K562 (cell line): ENCODE results near the gene POLD2. TPM values are rescaled to one million over a fixed set of nuclear protein-coding genes. Genes with fewer than 3 reads are reported as not detected.

ENCODE experiments used
- ADNP ChIP-seq: fragments of 200-800 bp; sonication (Bioruptor generic); IDR thresholded peaks from 2 replicates; pipeline ENCODE4 v1.6.1; 2016; ENCODE audit warnings: missing genetic modification characterization, missing compliant biosample characterization
- CBX3 ChIP-seq, 2 experiments: IDR thresholded peaks; 1 replicate in 1 of 2; 2 replicates in 1 of 2; pipeline ENCODE4 v1.6.1; 2012; ENCODE audit warnings: inconsistent platforms in 2 of 2, low read length in 2 of 2, borderline replicate concordance in 1 of 2, control low read depth in 1 of 2
- ELF4 ChIP-seq: fragments of 450-650 bp; formaldehyde crosslinking; IDR thresholded peaks from 2 replicates; pipeline ENCODE4 v1.4.0; 2022; ENCODE audit warnings: missing genetic modification characterization
- FOXK1 ChIP-seq: sonication (generic); formaldehyde crosslinking; IDR thresholded peaks from 2 replicates; pipeline ENCODE4 v1.8.0; 2022; ENCODE audit warnings: missing genetic modification reagents, mild to moderate bottlenecking, borderline replicate concordance
- FOXM1 ChIP-seq, 2 experiments: fragments of 450-650 bp in 1 of 2; sonication (generic) in 1 of 2; formaldehyde crosslinking in 1 of 2; IDR thresholded peaks; 2 replicates each; pipeline versions ENCODE4 v1.6.1 to v1.9.0; 2017 to 2022; ENCODE audit warnings: low read depth in 2 of 2, mild to moderate bottlenecking in 2 of 2, missing genetic modification reagents in 1 of 2, moderate library complexity in 1 of 2
- HNRNPUL1 ChIP-seq: fragments of 200-400 bp; formaldehyde crosslinking; IDR thresholded peaks from 2 replicates; pipeline ENCODE4 v1.6.1; 2017; ENCODE audit warnings: low read length
- ILF3 ChIP-seq: fragments of 450-650 bp; IDR thresholded peaks from 2 replicates; pipeline ENCODE4 v1.6.1; 2018; ENCODE audit warnings: antibody characterized with exemption, mild to moderate bottlenecking, moderate library complexity, borderline replicate concordance
- PTBP1 ChIP-seq: fragments of 200-400 bp; formaldehyde crosslinking; IDR thresholded peaks from 2 replicates; pipeline ENCODE4 v1.6.1; 2017; ENCODE audit warnings: low read depth, low read length
- RBM34 ChIP-seq: fragments of 200-400 bp; formaldehyde crosslinking; IDR thresholded peaks from 2 replicates; pipeline ENCODE4 v1.6.1; 2018; ENCODE audit warnings: low read length, borderline replicate concordance; ENCODE audit not compliant: insufficient read depth
- SETDB1 ChIP-seq: IDR thresholded peaks from one replicate; pipeline ENCODE4 v1.6.1; 2012; ENCODE audit warnings: low read length, control low read depth, inconsistent platforms
- ZC3H4 ChIP-seq: sonication (generic); formaldehyde crosslinking; IDR thresholded peaks from 2 replicates; pipeline ENCODE4 v1.9.0; 2021; ENCODE audit warnings: missing genetic modification reagents, borderline replicate concordance
- ZNF583 ChIP-seq: fragments of 250-450 bp; sonication (Bioruptor Pico); IDR thresholded peaks from 2 replicates; pipeline ENCODE4 v1.4.0; 2020
- polyA plus RNA-seq, 8 experiments: library from polyadenylated mRNA; depleted of rRNA in 4 of 8; stranded (reverse) in 5 of 8; unstranded in 3 of 8; fragments of >200 nt; fragmentation: Nextera tagmentation in 2 of 8; fragmentation: Illumina TruSeq in 1 of 8; extraction: Ambion mirVana in 2 of 8; extraction: Trizol in 1 of 8; gene quantifications; 2 replicates each; pipeline versions ENCODE4 v1.2.1 to v1.2.3, GENCODE V29; 2011 to 2014; ENCODE audit warnings: inconsistent platforms in 1 of 8, missing spikeins in 1 of 8
- total RNA-seq, 7 experiments: library from RNA; depleted of rRNA in 6 of 7; stranded (reverse); fragments of >200 nt in 6 of 7; fragmentation: Illumina TruSeq in 2 of 7; extraction: Trizol in 2 of 7; gene quantifications; 2 replicates each; pipeline versions ENCODE4 v1.2.1 to v1.2.3, GENCODE V29; 2011 to 2021; ENCODE audit warnings: low replicate concordance in 1 of 7
- TF ChIP-seq, protein P1 (sequence below): sonication (generic); formaldehyde crosslinking; IDR thresholded peaks from 2 replicates; pipeline ENCODE4 v1.5.0; 2020; ENCODE audit warnings: missing genetic modification reagents
- TF ChIP-seq, protein P2 (sequence below), 2 experiments: fragments of 450-650 bp; conservative IDR thresholded peaks; 2 replicates each; pipeline ENCODE4 v1.6.1; 2017; ENCODE audit warnings: mild to moderate bottlenecking in 2 of 2, moderate library complexity in 2 of 2
- TF ChIP-seq, protein P3 (sequence below): fragments of 450-650 bp; formaldehyde crosslinking; IDR thresholded peaks from 2 replicates; pipeline ENCODE4 v1.4.0; 2022; ENCODE audit warnings: mild to moderate bottlenecking, moderate library complexity
- TF ChIP-seq, protein P4 (sequence below): fragments of 250-450 bp; sonication (Bioruptor Pico); IDR thresholded peaks from 2 replicates; pipeline ENCODE4 v1.8.0; 2021; ENCODE audit warnings: moderate library complexity, mild to moderate bottlenecking, inconsistent platforms
- TF ChIP-seq, protein P5 (sequence below): IDR thresholded peaks from 3 replicates; pipeline ENCODE4 v1.6.1; 2011; ENCODE audit warnings: borderline replicate concordance, mild to moderate bottlenecking; ENCODE audit not compliant: insufficient read length, insufficient read depth
- TF ChIP-seq, protein P6 (sequence below): fragments of 450-650 bp; formaldehyde crosslinking; IDR thresholded peaks from 2 replicates; pipeline ENCODE4 v1.4.0; 2020; ENCODE audit warnings: mild to moderate bottlenecking, moderate library complexity
- TF ChIP-seq, protein P7 (sequence below): sonication (generic); formaldehyde crosslinking; IDR thresholded peaks from 2 replicates; pipeline ENCODE4 v1.8.0; 2022; ENCODE audit warnings: missing genetic modification reagents, mild to moderate bottlenecking, borderline replicate concordance

The POLD2 gene
- total and polyA plus RNA-seq, 9 of the 15 experiments (the other 6 are each of a cell fraction or from before 2014, with no cell fraction given) = 29.7 to 259 (median 225) TPM

DNA sequence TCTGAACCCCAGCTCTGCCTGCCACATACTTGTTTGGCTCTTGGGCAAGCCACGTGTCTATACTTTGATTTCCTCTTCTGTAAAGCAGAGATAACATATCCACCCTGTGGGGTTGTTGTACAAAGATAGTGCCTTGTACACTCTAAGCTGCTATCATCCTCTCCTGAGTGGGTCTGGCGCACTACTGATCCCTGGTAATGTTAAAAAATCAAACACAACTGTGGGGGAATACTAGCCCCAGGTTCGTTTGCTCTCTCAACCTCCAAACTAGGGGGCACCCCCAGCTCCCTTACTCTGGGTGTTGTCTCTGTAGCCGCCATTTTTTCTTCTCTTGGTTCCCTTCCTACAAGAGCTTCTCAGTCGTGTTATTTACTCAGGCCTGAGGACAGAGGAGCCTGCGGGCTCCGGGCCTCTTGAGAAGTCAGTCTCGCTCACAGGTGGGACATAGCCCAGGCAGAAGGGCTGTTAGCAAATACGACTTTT, 42.0 kb downstream of the POLD2 start (continued):
- TF ChIP-seq, protein P1, sequence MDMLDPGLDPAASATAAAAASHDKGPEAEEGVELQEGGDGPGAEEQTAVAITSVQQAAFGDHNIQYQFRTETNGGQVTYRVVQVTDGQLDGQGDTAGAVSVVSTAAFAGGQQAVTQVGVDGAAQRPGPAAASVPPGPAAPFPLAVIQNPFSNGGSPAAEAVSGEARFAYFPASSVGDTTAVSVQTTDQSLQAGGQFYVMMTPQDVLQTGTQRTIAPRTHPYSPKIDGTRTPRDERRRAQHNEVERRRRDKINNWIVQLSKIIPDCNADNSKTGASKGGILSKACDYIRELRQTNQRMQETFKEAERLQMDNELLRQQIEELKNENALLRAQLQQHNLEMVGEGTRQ (CRISPR knock-in tag) = peak; percentile 66
- no peak for TF ChIP-seq ZC3H4 (CRISPR knock-in tag)
- TF ChIP-seq, protein P2, sequence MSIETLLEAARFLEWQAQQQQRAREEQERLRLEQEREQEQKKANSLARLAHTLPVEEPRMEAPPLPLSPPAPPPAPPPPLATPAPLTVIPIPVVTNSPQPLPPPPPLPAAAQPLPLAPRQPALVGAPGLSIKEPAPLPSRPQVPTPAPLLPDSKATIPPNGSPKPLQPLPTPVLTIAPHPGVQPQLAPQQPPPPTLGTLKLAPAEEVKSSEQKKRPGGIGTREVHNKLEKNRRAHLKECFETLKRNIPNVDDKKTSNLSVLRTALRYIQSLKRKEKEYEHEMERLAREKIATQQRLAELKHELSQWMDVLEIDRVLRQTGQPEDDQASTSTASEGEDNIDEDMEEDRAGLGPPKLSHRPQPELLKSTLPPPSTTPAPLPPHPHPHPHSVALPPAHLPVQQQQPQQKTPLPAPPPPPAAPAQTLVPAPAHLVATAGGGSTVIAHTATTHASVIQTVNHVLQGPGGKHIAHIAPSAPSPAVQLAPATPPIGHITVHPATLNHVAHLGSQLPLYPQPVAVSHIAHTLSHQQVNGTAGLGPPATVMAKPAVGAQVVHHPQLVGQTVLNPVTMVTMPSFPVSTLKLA (conservative IDR thresholded peaks at IDR 0.05) = peak; percentile 88 to 94
- TF ChIP-seq SETDB1 = no peak
- peak; percentile 59; the same call in 1 of the 2 replicates for TF ChIP-seq ZNF583 (CRISPR knock-in tag)
- no peak for TF ChIP-seq FOXK1
- TF ChIP-seq, protein P3, sequence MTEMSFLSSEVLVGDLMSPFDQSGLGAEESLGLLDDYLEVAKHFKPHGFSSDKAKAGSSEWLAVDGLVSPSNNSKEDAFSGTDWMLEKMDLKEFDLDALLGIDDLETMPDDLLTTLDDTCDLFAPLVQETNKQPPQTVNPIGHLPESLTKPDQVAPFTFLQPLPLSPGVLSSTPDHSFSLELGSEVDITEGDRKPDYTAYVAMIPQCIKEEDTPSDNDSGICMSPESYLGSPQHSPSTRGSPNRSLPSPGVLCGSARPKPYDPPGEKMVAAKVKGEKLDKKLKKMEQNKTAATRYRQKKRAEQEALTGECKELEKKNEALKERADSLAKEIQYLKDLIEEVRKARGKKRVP = no peak
- TF ChIP-seq FOXM1 (IDR thresholded peaks at IDR 0.05; ENCODE audit: low read depth) = peak; percentile 93
- no peak for TF ChIP-seq FOXM1 (CRISPR knock-in tag; IDR thresholded peaks at IDR 0.05; ENCODE audit: low read depth)
- no peak for TF ChIP-seq RBM34
- TF ChIP-seq, protein P4, sequence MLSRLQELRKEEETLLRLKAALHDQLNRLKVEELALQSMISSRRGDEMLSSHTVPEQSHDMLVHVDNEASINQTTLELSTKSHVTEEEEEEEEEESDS (CRISPR knock-in tag) = no peak
- no peak for TF ChIP-seq HNRNPUL1
- TF ChIP-seq CBX3 (IDR thresholded peaks at IDR 0.05; ENCODE audit: borderline replicate concordance in 1 of 2, low read length in 2 of 2) = no peak; a peak in 1 of 3 replicates
- no peak for TF ChIP-seq ELF4 (CRISPR knock-in tag)
- TF ChIP-seq, protein P5, sequence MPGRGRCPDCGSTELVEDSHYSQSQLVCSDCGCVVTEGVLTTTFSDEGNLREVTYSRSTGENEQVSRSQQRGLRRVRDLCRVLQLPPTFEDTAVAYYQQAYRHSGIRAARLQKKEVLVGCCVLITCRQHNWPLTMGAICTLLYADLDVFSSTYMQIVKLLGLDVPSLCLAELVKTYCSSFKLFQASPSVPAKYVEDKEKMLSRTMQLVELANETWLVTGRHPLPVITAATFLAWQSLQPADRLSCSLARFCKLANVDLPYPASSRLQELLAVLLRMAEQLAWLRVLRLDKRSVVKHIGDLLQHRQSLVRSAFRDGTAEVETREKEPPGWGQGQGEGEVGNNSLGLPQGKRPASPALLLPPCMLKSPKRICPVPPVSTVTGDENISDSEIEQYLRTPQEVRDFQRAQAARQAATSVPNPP = no peak
- TF ChIP-seq PTBP1 = 0 out of 2 replicates have a peak, but pooled peaks have one; percentile 27
- TF ChIP-seq, protein P6, sequence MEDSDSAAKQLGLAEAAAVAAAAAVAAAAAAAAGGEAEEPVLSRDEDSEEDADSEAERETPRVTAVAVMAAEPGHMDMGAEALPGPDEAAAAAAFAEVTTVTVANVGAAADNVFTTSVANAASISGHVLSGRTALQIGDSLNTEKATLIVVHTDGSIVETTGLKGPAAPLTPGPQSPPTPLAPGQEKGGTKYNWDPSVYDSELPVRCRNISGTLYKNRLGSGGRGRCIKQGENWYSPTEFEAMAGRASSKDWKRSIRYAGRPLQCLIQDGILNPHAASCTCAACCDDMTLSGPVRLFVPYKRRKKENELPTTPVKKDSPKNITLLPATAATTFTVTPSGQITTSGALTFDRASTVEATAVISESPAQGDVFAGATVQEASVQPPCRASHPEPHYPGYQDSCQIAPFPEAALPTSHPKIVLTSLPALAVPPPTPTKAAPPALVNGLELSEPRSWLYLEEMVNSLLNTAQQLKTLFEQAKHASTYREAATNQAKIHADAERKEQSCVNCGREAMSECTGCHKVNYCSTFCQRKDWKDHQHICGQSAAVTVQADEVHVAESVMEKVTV (CRISPR knock-in tag) = no peak
- TF ChIP-seq, protein P7, sequence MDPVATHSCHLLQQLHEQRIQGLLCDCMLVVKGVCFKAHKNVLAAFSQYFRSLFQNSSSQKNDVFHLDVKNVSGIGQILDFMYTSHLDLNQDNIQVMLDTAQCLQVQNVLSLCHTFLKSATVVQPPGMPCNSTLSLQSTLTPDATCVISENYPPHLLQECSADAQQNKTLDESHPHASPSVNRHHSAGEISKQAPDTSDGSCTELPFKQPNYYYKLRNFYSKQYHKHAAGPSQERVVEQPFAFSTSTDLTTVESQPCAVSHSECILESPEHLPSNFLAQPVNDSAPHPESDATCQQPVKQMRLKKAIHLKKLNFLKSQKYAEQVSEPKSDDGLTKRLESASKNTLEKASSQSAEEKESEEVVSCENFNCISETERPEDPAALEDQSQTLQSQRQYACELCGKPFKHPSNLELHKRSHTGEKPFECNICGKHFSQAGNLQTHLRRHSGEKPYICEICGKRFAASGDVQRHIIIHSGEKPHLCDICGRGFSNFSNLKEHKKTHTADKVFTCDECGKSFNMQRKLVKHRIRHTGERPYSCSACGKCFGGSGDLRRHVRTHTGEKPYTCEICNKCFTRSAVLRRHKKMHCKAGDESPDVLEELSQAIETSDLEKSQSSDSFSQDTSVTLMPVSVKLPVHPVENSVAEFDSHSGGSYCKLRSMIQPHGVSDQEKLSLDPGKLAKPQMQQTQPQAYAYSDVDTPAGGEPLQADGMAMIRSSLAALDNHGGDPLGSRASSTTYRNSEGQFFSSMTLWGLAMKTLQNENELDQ (CRISPR knock-in tag) = no peak
- no peak for TF ChIP-seq ADNP (tag)
- no peak for TF ChIP-seq ILF3
